Measurements from ENCODE around the gene EPC2.
"Not testable (repeated sequence)": the region's sequence is repeated elsewhere in the genome, so short reads cannot be mapped to it uniquely, and the experiment has no call there.

EPC2 gene

GRCh38 chr2:148640767-148641166 is 3.8 kb upstream of the EPC2 start:
- DNase-seq (ENCODE audit: low spot score) = no peak

- DNase-seq (ENCODE audit: low spot score) = no peak
These were observed 2.3 kb upstream of the EPC2 start for GRCh38 chr2:148642112-148642744.

- peak; percentile 23 for DNase-seq (ENCODE audit: low spot score)
These were observed 1.6 kb upstream of the EPC2 start for GRCh38 chr2:148642891-148643416.

GRCh38 chr2:148643421-148643820 is 1.1 kb upstream of the EPC2 start:
- no peak for DNase-seq (ENCODE audit: low spot score)

GRCh38 chr2:148644883-148645538 is 460 bp downstream of the EPC2 start:
- peak; percentile 94 for DNase-seq (ENCODE audit: low spot score)

GRCh38 chr2:148645539-148646230 is 1.1 kb downstream of the EPC2 start:
- DNase-seq (ENCODE audit: low spot score) = peak; percentile 60

DNA sequence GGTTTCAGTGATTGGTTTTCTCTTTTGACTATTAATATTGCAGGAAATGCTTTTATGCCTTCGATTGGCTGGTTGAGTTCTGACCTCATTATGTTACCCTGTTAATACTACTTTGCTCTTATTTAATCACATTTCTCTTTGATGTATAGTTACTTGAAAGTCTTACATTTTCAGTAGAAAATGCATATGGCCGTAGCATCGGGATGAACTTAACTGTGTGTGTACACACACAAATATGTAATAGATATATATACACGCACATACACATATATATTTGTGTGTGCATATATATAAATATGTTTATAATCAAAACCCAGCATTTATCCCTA is 1.6 kb downstream of the EPC2 start:
- DNase-seq (ENCODE audit: low spot score) = no peak

DNA sequence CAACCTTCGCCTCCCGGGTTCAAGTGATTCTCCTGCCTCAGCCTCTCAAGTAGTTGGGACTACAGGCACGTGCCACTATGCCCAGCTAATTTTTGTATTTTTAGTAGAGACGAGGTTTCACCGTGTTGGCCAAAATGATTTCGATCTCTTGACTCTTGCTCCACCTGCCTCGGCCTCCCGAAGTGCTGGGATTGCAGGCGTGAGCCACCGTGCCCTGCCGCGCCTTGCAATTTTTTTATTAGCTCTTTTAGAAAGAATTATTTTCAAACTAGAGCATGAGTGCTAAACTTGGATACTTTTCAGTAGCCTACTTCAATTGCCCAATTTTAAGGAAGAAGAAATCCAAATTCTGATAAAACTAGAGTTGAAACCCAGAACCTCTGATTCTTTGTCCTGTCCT is 3.2 kb downstream of the EPC2 start:
- DNase-seq (ENCODE audit: low spot score) = not testable (repeated sequence)

GRCh38 chr2:148649936-148650335 is 5.4 kb downstream of the EPC2 start:
- no peak for DNase-seq (ENCODE audit: low spot score)

GRCh38 chr2:148650881-148651280 is 6.3 kb downstream of the EPC2 start:
- DNase-seq (ENCODE audit: low spot score) = no peak

- DNase-seq (ENCODE audit: low spot score) = no peak
These were observed 7.4 kb downstream of the EPC2 start for GRCh38 chr2:148651972-148652371.

DNA sequence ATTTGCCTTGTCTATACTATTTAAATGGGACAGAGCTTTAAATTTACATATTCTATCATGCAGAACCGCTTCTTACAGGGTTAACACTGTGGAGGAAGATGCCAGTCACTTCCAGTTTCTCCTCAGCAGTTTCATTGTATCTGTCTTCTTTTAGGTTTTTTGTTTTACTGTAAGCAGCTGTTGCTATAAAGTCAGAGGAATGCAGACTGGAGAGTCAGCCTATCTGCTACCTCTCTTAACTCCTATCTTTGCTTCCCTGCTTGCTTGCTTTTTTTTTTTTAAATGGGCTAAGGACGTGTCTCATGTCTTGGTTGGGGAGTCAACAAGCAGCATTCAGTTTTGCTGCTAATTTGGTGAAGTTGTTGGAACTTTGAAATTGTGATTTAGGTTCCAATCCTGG is 8.9 kb downstream of the EPC2 start:
- no peak for DNase-seq (ENCODE audit: low spot score)

- no peak for DNase-seq (ENCODE audit: low spot score)
These were observed 9.9 kb downstream of the EPC2 start for GRCh38 chr2:148654435-148654834.

GRCh38 chr2:148656516-148656915 is 12.0 kb downstream of the EPC2 start:
- no peak for DNase-seq (ENCODE audit: low spot score)

DNA sequence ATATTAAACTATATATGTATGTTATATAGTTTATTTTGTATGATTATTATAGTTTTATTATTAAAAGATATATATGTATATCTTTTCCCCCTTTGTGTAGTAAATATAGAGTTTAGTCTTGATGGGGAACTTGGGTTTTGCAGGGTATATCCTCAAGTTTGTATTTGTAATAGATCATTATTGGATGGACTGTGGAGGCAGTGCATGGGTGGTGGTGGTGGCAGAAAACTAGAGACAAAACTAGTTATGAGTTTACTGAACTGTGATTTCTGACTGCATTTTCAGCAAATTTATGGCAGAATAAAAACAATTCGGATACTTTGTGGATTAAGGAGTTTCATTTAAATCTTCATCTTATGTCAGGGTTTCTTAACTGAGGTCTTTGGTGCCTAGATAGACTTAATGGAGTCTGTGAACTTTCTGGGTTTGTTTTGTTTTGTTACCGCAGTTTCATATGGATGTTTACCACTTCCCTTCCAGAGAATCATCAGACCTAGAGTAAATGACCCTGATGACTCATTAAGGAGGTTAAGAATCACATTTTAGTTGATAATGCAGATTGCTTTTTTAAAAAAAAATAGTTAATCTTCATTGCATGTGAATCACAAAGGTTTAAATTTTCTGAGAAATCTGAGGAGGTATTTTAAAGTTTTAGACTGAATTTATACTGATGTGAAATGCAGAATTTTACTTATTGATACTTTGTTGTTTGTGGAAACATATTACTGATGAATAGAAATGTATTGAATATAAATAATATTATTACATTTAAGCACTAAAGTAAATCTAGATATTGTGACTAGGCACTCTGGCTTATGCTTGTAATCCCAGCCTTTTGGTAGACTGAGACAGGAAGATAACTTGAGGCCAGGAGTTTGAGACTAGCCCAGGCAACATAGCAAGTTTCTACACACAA is 14.5 kb downstream of the EPC2 start:
- no peak for DNase-seq (ENCODE audit: low spot score)

- DNase-seq (ENCODE audit: low spot score) = no peak
These were observed 16.4 kb downstream of the EPC2 start for GRCh38 chr2:148660999-148661398.

DNA sequence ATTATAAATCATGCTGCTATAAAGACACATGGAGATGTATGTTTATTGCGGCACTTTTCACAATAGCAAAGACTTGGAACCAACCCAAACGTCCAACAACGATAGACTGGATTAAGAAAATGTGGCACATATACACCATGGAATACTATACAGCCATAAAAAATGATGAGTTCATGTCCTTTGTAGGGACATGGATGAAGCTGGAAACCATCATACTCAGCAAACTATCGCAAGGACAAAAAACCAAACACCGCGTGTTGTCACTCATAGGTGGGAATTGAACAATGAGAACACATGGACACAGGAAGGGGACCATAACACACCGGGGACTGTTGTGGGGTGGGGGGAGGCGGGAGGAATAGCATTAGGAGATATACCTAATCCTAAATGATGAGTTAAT is 17.8 kb downstream of the EPC2 start:
- not testable (repeated sequence) for DNase-seq (ENCODE audit: low spot score)

DNA sequence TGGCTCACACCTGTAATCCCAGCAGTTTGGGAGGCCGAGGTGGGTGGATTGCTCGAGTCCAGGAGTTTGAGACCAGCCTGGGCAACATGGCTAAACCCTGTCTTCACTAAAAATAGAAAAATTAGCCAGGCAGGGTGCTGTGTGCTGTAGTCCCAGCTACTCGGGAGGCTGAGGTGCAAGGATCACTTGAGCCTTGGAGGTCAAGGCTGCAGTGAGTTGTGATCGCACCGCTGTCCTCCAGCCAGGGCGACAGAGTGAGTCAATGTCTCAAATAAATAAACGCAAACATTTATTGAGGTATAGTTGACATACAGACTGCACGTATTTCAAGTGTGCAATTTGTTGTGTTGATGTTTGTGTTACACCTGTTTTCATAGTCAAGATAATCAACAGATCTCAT is 19.7 kb downstream of the EPC2 start:
- DNase-seq (ENCODE audit: low spot score) = no peak

- no peak for DNase-seq (ENCODE audit: low spot score)
These were observed 22.0 kb downstream of the EPC2 start for GRCh38 chr2:148666555-148666954.

GRCh38 chr2:148667113-148667836 is 22.7 kb downstream of the EPC2 start:
- DNase-seq (ENCODE audit: low spot score) = no peak

- DNase-seq (ENCODE audit: low spot score) = no peak
These were observed 26.2 kb downstream of the EPC2 start for GRCh38 chr2:148670773-148671172.

All from globus pallidus (tissue), 1 donor.